DOHH2 (cell line): ENCODE measurements around the gene EMC8.

ENCODE experiments used
- H3F3A ChIP-seq: fragments of 200-600 bp; sonication (generic), shearing (Covaris generic); 2 replicates; pipeline ENCODE4 v1.6.0; 2016; ENCODE audit warnings: antibody characterized with exemption, mild to moderate bottlenecking; ENCODE audit not compliant: control insufficient read depth, insufficient read depth
- H3K27ac ChIP-seq: fragments of 200-600 bp; sonication (generic); 2 replicates; pipeline ENCODE4 v1.5.1; 2014; ENCODE audit warnings: low read depth, mild to moderate bottlenecking, low read length, moderate library complexity
- H3K27me3 ChIP-seq: fragments of 200-600 bp; sonication (generic); 2 replicates; pipeline ENCODE4 v1.6.1; 2014; ENCODE audit warnings: mild to moderate bottlenecking, low read length, mixed read lengths; ENCODE audit not compliant: control insufficient read depth
- H3K36me3 ChIP-seq: fragments of 200-600 bp; sonication (generic); 2 replicates; pipeline ENCODE4 v1.6.1; 2014; ENCODE audit warnings: mild to moderate bottlenecking, low read length, moderate library complexity, mixed read lengths; ENCODE audit not compliant: control insufficient read depth
- H3K4me1 ChIP-seq: fragments of 200-600 bp; sonication (generic); 2 replicates; pipeline ENCODE4 v1.6.1; 2014; ENCODE audit warnings: mild to moderate bottlenecking, low read length, mixed read lengths; ENCODE audit not compliant: control insufficient read depth
- H3K4me2 ChIP-seq: fragments of 200-600 bp; sonication (generic); 2 replicates; pipeline ENCODE4 v1.6.0; 2014; ENCODE audit warnings: mild to moderate bottlenecking, low read length, moderate library complexity
- H3K4me3 ChIP-seq: fragments of 200-600 bp; sonication (generic); 2 replicates; pipeline ENCODE4 v1.5.1; 2014; ENCODE audit warnings: mild to moderate bottlenecking, low read length, mixed read lengths
- H3K79me2 ChIP-seq: fragments of 200-600 bp; sonication (generic); 2 replicates; pipeline ENCODE4 v1.6.1; 2014; ENCODE audit warnings: mild to moderate bottlenecking, low read length, mixed read lengths; ENCODE audit not compliant: control insufficient read depth
- H3K9me2 ChIP-seq: fragments of 200-600 bp; sonication (generic); replicated peaks from 2 replicates; pipeline ENCODE4 v1.6.1; 2014; ENCODE audit warnings: mild to moderate bottlenecking, low read length, mixed read lengths; ENCODE audit not compliant: control insufficient read depth
- H3K9me3 ChIP-seq: fragments of 200-600 bp; sonication (generic); 2 replicates; pipeline ENCODE4 v1.6.1; 2014; ENCODE audit warnings: antibody characterized with exemption, low read length, mixed read lengths; ENCODE audit not compliant: control insufficient read depth, insufficient read depth
- H4K20me1 ChIP-seq: fragments of 200-600 bp; sonication (generic); 2 replicates; pipeline ENCODE4 v1.6.0; 2014; ENCODE audit warnings: low read depth, mild to moderate bottlenecking, antibody characterized with exemption, low read length, moderate library complexity; ENCODE audit not compliant: control insufficient read depth, insufficient read depth
- EZH2phosphoT487 ChIP-seq: fragments of 200-600 bp; sonication (generic); IDR thresholded peaks from 2 replicates; pipeline ENCODE4 v1.6.1; 2017; ENCODE audit warnings: borderline replicate concordance, mild to moderate bottlenecking, antibody characterized with exemption, low read length, moderate library complexity, mixed read lengths
- TF ChIP-seq, protein P1 (sequence below): fragments of 200-600 bp; sonication (generic); IDR thresholded peaks from one replicate; pipeline ENCODE4 v1.5.1; 2014; ENCODE audit warnings: antibody characterized with exemption, mild to moderate bottlenecking, low read depth, low read length; ENCODE audit not compliant: poor library complexity, severe bottlenecking

The EMC8 gene

DNA sequence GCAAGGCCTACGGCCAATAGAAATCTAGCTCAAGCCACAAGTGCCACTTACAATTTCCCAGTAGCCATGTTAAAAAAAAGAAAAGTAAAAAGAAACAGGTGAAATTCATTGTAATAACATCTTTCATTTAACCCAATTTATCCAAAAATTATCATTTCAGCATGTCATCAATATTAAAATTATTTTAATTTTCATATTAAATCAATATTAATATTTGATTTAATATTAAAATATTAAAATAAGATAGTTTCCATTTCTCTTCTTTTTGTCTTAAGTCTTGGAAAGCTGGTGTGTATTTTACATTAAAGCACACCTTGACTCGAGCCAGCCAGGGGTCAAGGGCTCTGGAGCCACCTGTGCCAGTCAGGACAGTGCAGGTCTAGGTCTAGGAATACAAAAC lies 35.7 kb downstream of the EMC8 start:
- H3K9me2 ChIP-seq: no peaks in the 10 kb centered on the region
- peaks cover 23% of the 10 kb centered on the region for H3K4me1 ChIP-seq
- H3K36me3 ChIP-seq: no peaks in the 10 kb centered on the region
- no peaks in the 10 kb centered on the region for H3K79me2 ChIP-seq
- TF ChIP-seq, protein P1, sequence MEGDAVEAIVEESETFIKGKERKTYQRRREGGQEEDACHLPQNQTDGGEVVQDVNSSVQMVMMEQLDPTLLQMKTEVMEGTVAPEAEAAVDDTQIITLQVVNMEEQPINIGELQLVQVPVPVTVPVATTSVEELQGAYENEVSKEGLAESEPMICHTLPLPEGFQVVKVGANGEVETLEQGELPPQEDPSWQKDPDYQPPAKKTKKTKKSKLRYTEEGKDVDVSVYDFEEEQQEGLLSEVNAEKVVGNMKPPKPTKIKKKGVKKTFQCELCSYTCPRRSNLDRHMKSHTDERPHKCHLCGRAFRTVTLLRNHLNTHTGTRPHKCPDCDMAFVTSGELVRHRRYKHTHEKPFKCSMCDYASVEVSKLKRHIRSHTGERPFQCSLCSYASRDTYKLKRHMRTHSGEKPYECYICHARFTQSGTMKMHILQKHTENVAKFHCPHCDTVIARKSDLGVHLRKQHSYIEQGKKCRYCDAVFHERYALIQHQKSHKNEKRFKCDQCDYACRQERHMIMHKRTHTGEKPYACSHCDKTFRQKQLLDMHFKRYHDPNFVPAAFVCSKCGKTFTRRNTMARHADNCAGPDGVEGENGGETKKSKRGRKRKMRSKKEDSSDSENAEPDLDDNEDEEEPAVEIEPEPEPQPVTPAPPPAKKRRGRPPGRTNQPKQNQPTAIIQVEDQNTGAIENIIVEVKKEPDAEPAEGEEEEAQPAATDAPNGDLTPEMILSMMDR: no peak
- TF ChIP-seq EZH2phosphoT487: no peak
- peaks cover 50% of the 10 kb centered on the region for H3K27me3 ChIP-seq
- H3F3A ChIP-seq: peaks cover 6% of the 10 kb centered on the region
- no peaks in the 10 kb centered on the region for H3K9me3 ChIP-seq
- no peak overlapping the region for H3K4me3 ChIP-seq
- peaks cover 10% of the 10 kb centered on the region; the same call in 1 of the 2 replicates for H4K20me1 ChIP-seq
- no peak overlapping the region for H3K27ac ChIP-seq
- no peak overlapping the region for H3K4me2 ChIP-seq

DNA sequence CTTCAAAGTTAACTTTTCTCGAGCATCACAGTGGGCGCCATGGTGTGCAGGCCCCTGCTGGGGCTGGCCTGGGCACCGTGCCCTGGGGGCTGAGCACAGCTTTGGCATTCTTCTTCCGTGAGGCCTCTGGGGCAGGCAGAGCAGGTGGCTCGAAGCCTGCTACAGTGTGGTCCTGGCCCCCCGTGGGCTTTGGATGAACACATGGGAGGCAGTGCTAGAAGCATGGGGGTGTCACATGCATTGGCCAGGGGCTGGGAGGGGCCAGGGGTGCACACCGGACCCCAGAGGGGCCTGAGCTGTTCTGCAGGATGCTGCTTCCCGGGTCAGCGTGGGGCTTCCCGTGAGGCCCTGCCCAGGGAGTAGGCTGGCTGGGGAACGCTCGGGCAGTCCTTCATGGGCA lies 36.4 kb downstream of the EMC8 start:
- H3F3A ChIP-seq: peaks cover 9% of the 10 kb centered on the region
- no peaks in the 10 kb centered on the region for H3K9me3 ChIP-seq
- no peaks in the 10 kb centered on the region for H3K9me2 ChIP-seq
- H3K4me1 ChIP-seq: peaks cover 30% of the 10 kb centered on the region
- peaks cover 10% of the 10 kb centered on the region; the same call in 1 of the 2 replicates for H4K20me1 ChIP-seq
- TF ChIP-seq, protein P1: no peak
- TF ChIP-seq EZH2phosphoT487: no peak
- H3K79me2 ChIP-seq: no peaks in the 10 kb centered on the region
- no peak overlapping the region for H3K4me3 ChIP-seq
- no peak overlapping the region for H3K4me2 ChIP-seq
- H3K27ac ChIP-seq: no peak overlapping the region
- H3K27me3 ChIP-seq: peaks cover 55% of the 10 kb centered on the region
- no peaks in the 10 kb centered on the region for H3K36me3 ChIP-seq

DNA sequence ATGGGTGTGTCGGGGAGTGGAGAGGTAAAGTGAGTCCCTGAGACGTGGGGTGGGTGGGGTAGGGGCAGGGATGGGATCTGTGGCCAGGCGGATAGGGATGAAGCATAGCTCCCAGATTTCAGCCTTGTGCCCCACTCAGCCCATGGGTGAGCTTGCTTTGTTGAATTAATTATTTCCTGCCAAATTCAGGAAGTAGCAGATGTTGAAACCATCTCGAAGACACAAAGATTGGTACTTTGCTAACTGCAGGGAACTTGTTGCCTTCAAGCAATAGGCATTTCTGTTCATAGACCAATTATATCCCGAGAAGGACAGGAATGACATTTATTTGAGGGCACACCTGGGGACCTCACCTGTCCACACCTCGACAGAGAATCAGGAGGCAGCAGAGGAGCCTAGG lies 37.5 kb downstream of the EMC8 start:
- H3F3A ChIP-seq: peaks cover 20% of the 10 kb centered on the region
- H3K9me3 ChIP-seq: no peaks in the 10 kb centered on the region
- H3K79me2 ChIP-seq: no peaks in the 10 kb centered on the region
- peaks cover 41% of the 10 kb centered on the region for H3K4me1 ChIP-seq
- no peaks in the 10 kb centered on the region for H3K36me3 ChIP-seq
- TF ChIP-seq EZH2phosphoT487: no peak
- TF ChIP-seq, protein P1: no peak
- no peak overlapping the region for H3K4me3 ChIP-seq
- peaks cover 56% of the 10 kb centered on the region for H3K27me3 ChIP-seq
- H3K9me2 ChIP-seq: no peaks in the 10 kb centered on the region
- H3K27ac ChIP-seq: no peak overlapping the region
- peaks cover 10% of the 10 kb centered on the region; the same call in 1 of the 2 replicates for H4K20me1 ChIP-seq
- no peak overlapping the region for H3K4me2 ChIP-seq
